ENCODE results near the gene ELOVL1.

ELOVL1 gene

GRCh38 chr1:43358121-43358745, 9.6 kb downstream of the ELOVL1 start:
- no peaks in the 10 kb centered on the region for H3K27me3 ChIP-seq (replicated peaks; ENCODE audit: control insufficient read depth, insufficient read depth, low read length, poor library complexity, severe bottlenecking)
- no peak for DNase-seq
- H3K9me3 ChIP-seq (ENCODE audit: control insufficient read depth, low read length), result no peaks in the 10 kb centered on the region
- peak overlapping the region; percentile 63 for H3K4me3 ChIP-seq (ENCODE audit: insufficient read depth, low read depth, low read length, poor library complexity, severe bottlenecking)
- peak overlapping the region; percentile 64 for H3K27ac ChIP-seq (ENCODE audit: insufficient read depth, low read length, poor library complexity, severe bottlenecking)
- peaks cover 11% of the 10 kb centered on the region for H3K4me1 ChIP-seq (ENCODE audit: control insufficient read depth, insufficient read depth, low read length, poor library complexity, severe bottlenecking)
- peaks cover 7% of the 10 kb centered on the region for H3K36me3 ChIP-seq (ENCODE audit: control insufficient read depth, insufficient read depth, low read length)

- Histone ChIP-seq H3K9me3 (ENCODE audit: control insufficient read depth, low read length) (no peaks in the 10 kb centered on the region), H3K27me3 (replicated peaks; ENCODE audit: control insufficient read depth, insufficient read depth, low read length, poor library complexity, severe bottlenecking) (no peaks in the 10 kb centered on the region), H3K4me3 (ENCODE audit: insufficient read depth, low read depth, low read length, poor library complexity, severe bottlenecking) (no peak overlapping the region), H3K36me3 (ENCODE audit: control insufficient read depth, insufficient read depth, low read length) (peaks cover 5% of the 10 kb centered on the region), H3K27ac (ENCODE audit: insufficient read depth, low read length, poor library complexity, severe bottlenecking) (no peak overlapping the region), H3K4me1 (ENCODE audit: control insufficient read depth, insufficient read depth, low read length, poor library complexity, severe bottlenecking) (peaks cover 11% of the 10 kb centered on the region)
- no peak for DNase-seq
Observed at GRCh38 chr1:43357251-43357650, 10.6 kb downstream of the ELOVL1 start.

GRCh38 chr1:43354936-43355335, 12.9 kb downstream of the ELOVL1 start:
- Histone ChIP-seq H3K9me3 (ENCODE audit: control insufficient read depth, low read length) (no peaks in the 10 kb centered on the region), H3K4me1 (ENCODE audit: control insufficient read depth, insufficient read depth, low read length, poor library complexity, severe bottlenecking) (peaks cover 11% of the 10 kb centered on the region), H3K36me3 (ENCODE audit: control insufficient read depth, insufficient read depth, low read length) (no peaks in the 10 kb centered on the region), H3K4me3 (ENCODE audit: insufficient read depth, low read depth, low read length, poor library complexity, severe bottlenecking) (no peak overlapping the region), H3K27me3 (replicated peaks; ENCODE audit: control insufficient read depth, insufficient read depth, low read length, poor library complexity, severe bottlenecking) (no peaks in the 10 kb centered on the region), H3K27ac (ENCODE audit: insufficient read depth, low read length, poor library complexity, severe bottlenecking) (no peak overlapping the region)
- DNase-seq, result no peak

GRCh38 chr1:43354471-43354870, 13.3 kb downstream of the ELOVL1 start:
- no peak overlapping the region for H3K4me3 ChIP-seq (ENCODE audit: insufficient read depth, low read depth, low read length, poor library complexity, severe bottlenecking)
- H3K27me3 ChIP-seq (replicated peaks; ENCODE audit: control insufficient read depth, insufficient read depth, low read length, poor library complexity, severe bottlenecking), result no peaks in the 10 kb centered on the region
- H3K9me3 ChIP-seq (ENCODE audit: control insufficient read depth, low read length), result no peaks in the 10 kb centered on the region
- DNase-seq, result no peak
- H3K4me1 ChIP-seq (ENCODE audit: control insufficient read depth, insufficient read depth, low read length, poor library complexity, severe bottlenecking), result peaks cover 10% of the 10 kb centered on the region
- H3K36me3 ChIP-seq (ENCODE audit: control insufficient read depth, insufficient read depth, low read length), result no peaks in the 10 kb centered on the region
- H3K27ac ChIP-seq (ENCODE audit: insufficient read depth, low read length, poor library complexity, severe bottlenecking), result no peak overlapping the region

GRCh38 chr1:43352881-43353280, 14.9 kb downstream of the ELOVL1 start:
- DNase-seq, result no peak
- H3K9me3 ChIP-seq (ENCODE audit: control insufficient read depth, low read length), result no peaks in the 10 kb centered on the region
- no peak overlapping the region for H3K4me3 ChIP-seq (ENCODE audit: insufficient read depth, low read depth, low read length, poor library complexity, severe bottlenecking)
- no peaks in the 10 kb centered on the region for H3K36me3 ChIP-seq (ENCODE audit: control insufficient read depth, insufficient read depth, low read length)
- peaks cover 1% of the 10 kb centered on the region for H3K4me1 ChIP-seq (ENCODE audit: control insufficient read depth, insufficient read depth, low read length, poor library complexity, severe bottlenecking)
- no peaks in the 10 kb centered on the region for H3K27me3 ChIP-seq (replicated peaks; ENCODE audit: control insufficient read depth, insufficient read depth, low read length, poor library complexity, severe bottlenecking)
- no peak overlapping the region for H3K27ac ChIP-seq (ENCODE audit: insufficient read depth, low read length, poor library complexity, severe bottlenecking)

- no peaks in the 10 kb centered on the region for H3K36me3 ChIP-seq (ENCODE audit: control insufficient read depth, insufficient read depth, low read length)
- H3K9me3 ChIP-seq (ENCODE audit: control insufficient read depth, low read length), result no peaks in the 10 kb centered on the region
- H3K27me3 ChIP-seq (replicated peaks; ENCODE audit: control insufficient read depth, insufficient read depth, low read length, poor library complexity, severe bottlenecking), result no peaks in the 10 kb centered on the region
- no peak overlapping the region for H3K4me3 ChIP-seq (ENCODE audit: insufficient read depth, low read depth, low read length, poor library complexity, severe bottlenecking)
- no peak for DNase-seq
- H3K4me1 ChIP-seq (ENCODE audit: control insufficient read depth, insufficient read depth, low read length, poor library complexity, severe bottlenecking), result no peaks in the 10 kb centered on the region
- H3K27ac ChIP-seq (ENCODE audit: insufficient read depth, low read length, poor library complexity, severe bottlenecking), result no peak overlapping the region
Observed at GRCh38 chr1:43352351-43352705, 15.5 kb downstream of the ELOVL1 start.

GRCh38 chr1:43351421-43352350, 16.1 kb downstream of the ELOVL1 start:
- Histone ChIP-seq H3K27ac (ENCODE audit: insufficient read depth, low read length, poor library complexity, severe bottlenecking) (no peak overlapping the region), H3K4me1 (ENCODE audit: control insufficient read depth, insufficient read depth, low read length, poor library complexity, severe bottlenecking) (no peaks in the 10 kb centered on the region), H3K27me3 (replicated peaks; ENCODE audit: control insufficient read depth, insufficient read depth, low read length, poor library complexity, severe bottlenecking) (no peaks in the 10 kb centered on the region), H3K9me3 (ENCODE audit: control insufficient read depth, low read length) (no peaks in the 10 kb centered on the region), H3K4me3 (ENCODE audit: insufficient read depth, low read depth, low read length, poor library complexity, severe bottlenecking) (no peak overlapping the region), H3K36me3 (ENCODE audit: control insufficient read depth, insufficient read depth, low read length) (no peaks in the 10 kb centered on the region)
- no peak for DNase-seq

GRCh38 chr1:43350976-43351375, 16.8 kb downstream of the ELOVL1 start:
- H3K9me3 ChIP-seq (ENCODE audit: control insufficient read depth, low read length), result no peaks in the 10 kb centered on the region
- no peaks in the 10 kb centered on the region for H3K27me3 ChIP-seq (replicated peaks; ENCODE audit: control insufficient read depth, insufficient read depth, low read length, poor library complexity, severe bottlenecking)
- no peak overlapping the region for H3K4me3 ChIP-seq (ENCODE audit: insufficient read depth, low read depth, low read length, poor library complexity, severe bottlenecking)
- no peaks in the 10 kb centered on the region for H3K4me1 ChIP-seq (ENCODE audit: control insufficient read depth, insufficient read depth, low read length, poor library complexity, severe bottlenecking)
- no peak overlapping the region for H3K27ac ChIP-seq (ENCODE audit: insufficient read depth, low read length, poor library complexity, severe bottlenecking)
- no peak for DNase-seq
- H3K36me3 ChIP-seq (ENCODE audit: control insufficient read depth, insufficient read depth, low read length), result no peaks in the 10 kb centered on the region

- H3K9me3 ChIP-seq (ENCODE audit: control insufficient read depth, low read length), result no peaks in the 10 kb centered on the region
- no peaks in the 10 kb centered on the region for H3K36me3 ChIP-seq (ENCODE audit: control insufficient read depth, insufficient read depth, low read length)
- no peaks in the 10 kb centered on the region for H3K27me3 ChIP-seq (replicated peaks; ENCODE audit: control insufficient read depth, insufficient read depth, low read length, poor library complexity, severe bottlenecking)
- peak overlapping the region; percentile 62 for H3K27ac ChIP-seq (ENCODE audit: insufficient read depth, low read length, poor library complexity, severe bottlenecking)
- no peaks in the 10 kb centered on the region for H3K4me1 ChIP-seq (ENCODE audit: control insufficient read depth, insufficient read depth, low read length, poor library complexity, severe bottlenecking)
- H3K4me3 ChIP-seq (ENCODE audit: insufficient read depth, low read depth, low read length, poor library complexity, severe bottlenecking), result no peak overlapping the region
- DNase-seq, result no peak
Observed at GRCh38 chr1:43349594-43350306, 18.1 kb downstream of the ELOVL1 start.
